DMS53 treated with DMSO at 0.1 percent for 48 hours (cell line): ENCODE measurements around the gene CAPN15.

Source experiments
- DNase-seq: peaks from one replicate; lab custom pipeline; 2025; ENCODE audit not compliant: unreplicated experiment; lab: John Stamatoyannopoulos, UW

Gene CAPN15

DNA sequence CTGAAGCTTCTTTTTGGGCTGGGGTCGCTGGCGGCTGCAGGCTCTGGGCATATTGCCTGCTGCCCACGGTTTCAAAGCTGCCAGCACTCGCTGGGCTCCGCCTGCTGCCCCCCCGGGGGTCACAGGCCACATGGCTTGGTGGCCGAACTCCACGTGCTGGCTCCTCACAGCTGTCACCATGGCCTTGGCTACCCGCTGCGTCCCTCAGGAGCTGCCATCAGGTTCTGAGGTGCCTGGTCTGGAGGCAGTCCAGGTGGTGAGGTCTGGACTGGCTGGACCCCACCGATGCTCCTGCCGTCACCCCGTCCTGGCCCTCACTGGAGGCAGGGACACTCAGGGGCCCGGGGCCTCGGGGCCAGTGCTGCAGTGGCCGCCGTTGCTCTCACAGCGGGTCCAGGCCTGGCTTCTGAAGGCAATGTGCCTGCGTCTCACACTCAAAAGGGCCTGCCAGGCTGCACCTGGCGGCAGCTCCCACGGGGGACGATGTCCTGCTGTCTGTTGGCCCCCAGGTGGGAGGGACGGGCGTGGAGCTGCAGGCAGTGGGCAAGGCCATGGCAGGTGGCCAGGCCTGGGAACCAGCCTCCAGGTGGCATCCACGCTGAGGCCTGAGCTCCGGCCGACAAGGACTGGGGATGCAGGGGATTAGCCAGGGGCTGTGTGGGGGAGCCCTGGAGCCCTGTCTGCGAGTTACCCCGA is 13.3 kb downstream of the CAPN15 start:
- DNase-seq: no peak

DNA sequence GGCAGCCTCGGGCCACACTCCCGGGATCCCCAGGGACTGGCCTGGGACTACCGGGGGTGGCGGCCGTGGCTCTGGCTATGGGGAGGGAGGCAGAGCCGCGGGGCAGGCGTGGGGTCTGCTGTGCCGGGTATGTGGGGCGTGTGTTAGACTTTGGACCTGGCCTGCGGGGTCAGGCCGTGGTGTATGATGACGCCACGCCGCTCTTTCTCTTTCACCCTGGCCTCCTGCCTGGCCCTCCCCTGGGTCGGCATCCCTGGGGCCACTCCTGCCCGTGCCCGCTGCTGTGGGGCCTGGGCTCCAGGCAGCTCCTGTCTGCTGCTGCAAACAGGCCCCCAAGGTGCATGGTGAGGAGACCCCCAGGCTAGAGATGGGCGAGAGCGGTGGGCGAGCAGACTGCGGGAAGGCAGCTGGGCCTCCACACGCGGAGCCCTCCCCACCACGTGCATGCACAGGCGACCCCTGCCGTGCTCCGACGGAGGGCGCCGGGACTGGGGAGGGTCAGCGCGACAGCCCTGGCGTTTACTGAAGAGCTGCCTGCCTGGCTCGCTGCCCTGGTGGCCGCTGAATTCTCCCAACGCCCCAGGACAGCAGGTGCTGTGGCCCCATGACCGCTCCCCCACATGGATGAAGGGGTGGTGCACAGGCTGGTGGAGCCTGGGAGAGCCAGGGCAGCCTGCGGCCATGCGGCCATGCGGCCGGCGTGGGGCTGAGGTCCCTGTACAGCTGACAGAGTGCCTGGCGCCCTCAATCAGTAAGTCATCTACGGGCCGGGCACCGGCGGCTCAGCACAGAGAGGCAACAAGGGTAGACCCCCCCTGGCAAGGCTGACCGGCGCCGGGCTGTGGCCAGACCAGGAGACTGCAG is 16.0 kb downstream of the CAPN15 start:
- DNase-seq: no peak

DNA sequence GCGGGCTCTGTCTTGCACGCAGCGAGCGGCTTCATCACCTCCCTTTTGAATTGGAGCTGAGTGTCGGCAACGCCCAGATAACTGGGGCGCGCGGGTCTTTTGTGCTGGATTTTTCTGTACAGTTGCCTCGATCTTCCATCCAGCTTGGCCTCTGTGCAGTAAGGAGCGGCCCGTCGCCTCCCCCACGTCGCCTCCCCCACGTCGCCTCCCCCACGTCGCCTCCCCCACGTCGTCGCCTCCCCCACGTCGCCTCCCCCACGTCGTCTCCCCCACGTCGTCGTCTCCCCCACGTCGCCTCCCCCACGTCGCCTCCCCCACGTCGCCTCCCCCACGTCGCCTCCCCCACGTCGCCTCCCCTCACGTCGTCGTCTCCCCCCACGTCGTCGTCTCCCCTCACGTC is 17.0 kb downstream of the CAPN15 start:
- no peak for DNase-seq

DNA sequence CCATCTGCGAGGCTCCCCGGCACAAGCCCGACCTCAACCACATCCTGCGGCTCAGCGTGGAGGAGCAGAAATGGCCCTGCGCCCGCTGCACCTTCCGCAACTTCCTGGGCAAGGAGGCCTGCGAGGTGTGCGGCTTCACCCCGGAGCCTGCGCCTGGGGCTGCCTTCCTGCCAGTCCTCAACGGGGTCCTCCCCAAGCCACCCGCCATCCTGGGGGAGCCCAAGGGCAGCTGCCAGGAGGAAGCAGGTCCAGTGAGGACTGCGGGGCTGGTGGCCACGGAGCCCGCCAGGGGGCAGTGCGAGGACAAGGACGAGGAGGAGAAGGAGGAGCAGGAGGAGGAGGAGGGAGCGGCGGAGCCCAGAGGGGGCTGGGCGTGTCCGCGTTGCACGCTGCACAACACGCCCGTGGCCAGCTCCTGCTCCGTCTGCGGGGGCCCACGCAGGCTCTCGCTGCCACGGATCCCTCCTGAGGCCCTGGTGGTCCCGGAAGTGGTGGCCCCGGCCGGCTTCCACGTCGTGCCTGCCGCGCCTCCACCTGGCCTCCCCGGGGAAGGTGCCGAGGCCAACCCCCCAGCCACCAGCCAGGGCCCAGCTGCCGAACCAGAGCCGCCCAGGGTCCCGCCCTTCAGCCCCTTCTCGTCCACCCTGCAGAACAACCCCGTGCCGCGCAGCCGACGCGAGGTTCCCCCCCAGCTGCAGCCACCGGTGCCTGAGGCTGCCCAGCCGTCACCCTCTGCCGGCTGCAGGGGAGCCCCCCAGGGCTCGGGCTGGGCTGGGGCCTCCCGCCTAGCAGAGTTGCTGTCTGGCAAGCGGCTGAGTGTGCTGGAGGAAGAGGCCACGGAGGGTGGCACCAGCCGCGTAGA is 19.6 kb downstream of the CAPN15 start:
- no peak for DNase-seq

DNA sequence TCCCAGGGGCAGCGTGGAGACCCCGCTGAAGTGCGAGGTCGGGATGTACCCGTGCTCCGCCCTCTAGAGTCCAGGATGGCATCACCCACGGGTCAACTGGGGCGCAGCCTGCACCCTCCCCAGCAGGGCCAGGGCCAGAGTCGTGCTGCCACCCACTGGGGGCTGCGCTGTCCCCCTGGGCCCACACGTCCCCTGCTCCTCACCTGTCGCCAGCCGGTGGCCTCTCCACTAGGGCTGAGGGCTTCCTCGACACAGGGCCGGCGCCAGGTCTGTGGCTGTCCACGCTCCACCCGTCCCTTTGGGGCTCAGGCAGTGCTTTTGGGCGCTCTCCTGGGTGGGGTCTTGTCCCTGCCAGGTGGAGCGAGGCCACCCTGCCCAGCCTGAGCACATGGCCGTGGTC is 21.1 kb downstream of the CAPN15 start:
- no peak for DNase-seq

DNA sequence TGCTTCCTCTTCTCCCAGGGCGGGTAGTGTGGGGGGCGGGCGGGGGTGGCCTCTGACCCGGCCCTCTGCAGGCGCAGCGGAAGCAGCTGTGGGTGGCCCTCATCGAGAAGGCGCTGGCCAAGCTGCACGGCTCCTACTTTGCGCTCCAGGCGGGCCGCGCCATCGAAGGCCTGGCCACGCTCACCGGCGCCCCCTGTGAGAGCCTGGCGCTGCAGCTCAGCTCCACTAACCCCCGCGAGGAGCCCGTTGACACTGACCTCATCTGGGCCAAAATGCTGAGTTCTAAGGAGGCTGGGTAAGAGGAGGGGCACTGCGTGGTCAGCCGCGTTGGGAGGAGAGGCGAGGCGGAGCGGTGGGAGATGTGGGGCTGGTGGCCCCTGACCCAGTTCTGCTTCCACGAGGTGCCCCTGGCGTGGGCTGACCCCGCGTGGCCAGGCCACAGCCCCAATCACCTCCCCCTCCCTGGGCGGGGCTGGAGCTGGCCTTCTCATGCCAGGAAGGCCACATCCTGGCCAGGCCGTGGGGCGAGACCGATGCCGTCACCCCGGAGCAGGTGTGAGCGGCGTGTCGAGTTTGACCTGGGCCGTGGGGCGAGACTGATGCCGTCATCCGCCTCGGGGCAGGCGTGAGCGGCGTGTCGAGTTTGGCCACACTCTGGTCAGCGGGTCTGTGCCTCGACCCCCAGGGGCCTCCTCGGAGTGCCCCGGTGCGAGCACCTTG is 22.2 kb downstream of the CAPN15 start:
- DNase-seq: no peak

DNA sequence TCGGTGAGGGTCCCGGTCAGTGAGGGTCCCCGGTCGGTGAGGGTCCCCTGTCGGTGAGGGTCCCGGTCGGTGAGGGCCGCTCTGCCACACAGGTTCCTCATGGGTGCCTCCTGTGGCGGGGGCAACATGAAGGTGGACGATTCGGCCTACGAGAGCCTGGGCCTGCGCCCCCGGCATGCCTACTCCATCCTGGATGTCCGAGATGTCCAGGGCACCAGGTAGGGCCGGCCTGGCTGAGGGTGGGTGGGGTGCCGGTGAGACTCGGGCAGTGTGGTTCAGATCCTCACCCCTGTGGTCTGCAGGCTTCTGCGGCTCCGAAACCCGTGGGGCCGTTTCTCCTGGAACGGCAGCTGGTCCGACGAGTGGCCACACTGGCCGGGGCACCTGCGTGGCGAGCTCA is 23.7 kb downstream of the CAPN15 start:
- no peak for DNase-seq

DNA sequence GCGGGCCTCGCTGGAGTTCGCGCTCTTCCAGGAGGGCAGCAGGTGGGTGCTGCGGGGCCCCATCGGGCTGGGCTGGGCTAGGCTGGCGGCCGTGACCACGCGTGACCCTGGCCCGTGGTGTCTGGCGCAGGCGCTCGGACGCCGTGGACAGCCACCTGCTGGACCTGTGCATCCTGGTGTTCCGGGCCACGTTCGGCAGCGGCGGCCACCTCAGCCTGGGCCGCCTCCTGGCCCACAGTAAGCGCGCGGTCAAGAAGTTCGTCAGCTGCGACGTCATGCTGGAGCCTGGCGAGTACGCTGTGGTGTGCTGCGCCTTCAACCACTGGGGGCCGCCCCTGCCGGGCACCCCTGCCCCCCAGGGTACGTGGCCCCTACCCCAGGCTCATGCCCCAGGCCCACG is 24.7 kb downstream of the CAPN15 start:
- no peak for DNase-seq

DNA sequence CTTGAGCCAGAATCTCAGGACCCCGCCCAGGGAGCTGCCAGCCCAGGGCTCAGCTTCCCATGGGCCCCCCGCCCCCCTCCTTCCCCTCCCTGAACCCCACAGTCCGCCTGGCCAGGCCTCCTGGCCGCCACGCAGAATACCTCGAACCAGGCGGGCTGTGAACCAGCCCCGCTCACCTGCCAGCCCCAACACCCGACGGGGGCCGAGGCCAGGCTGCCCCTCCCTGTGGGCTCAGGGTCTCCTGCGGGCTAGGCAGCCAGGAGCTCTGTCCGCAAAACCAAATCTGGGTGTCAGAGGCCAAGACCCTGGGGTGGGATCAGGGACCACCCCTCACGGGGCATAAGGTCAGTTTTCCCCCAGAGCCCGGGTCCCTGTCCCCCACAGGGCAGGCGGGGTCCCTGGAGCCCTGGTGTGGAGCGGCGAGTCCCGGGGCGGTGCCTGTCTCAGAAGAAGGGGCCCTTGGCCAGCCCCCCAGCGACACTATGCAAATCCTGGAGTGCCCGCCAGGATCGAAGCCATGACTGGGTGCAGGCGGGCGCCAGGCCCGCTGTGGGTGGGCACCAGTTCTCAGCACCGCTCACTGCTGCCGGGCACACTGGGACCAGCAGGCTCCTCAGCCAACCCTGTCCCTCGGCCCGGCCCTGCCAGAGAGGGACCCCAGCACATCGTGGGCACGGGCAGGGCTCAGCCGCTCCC is 26.2 kb downstream of the CAPN15 start:
- no peak for DNase-seq

DNA sequence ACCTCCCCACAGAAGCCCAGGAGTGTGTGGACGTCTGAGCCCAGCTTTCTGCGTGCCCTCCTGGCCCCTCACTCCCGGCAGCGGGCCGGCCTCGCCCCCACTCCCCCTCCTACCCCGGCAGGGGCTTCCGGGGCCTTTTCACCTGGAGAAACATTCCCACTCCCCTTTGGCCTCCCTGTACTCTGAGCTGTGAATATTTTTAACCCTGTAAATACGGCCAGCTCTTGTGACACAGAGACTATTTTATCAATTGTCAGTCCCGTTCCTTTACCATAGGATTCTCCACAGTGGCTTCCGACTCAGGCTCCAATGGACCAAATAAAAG is 26.7 kb downstream of the CAPN15 start:
- DNase-seq: no peak

DNA sequence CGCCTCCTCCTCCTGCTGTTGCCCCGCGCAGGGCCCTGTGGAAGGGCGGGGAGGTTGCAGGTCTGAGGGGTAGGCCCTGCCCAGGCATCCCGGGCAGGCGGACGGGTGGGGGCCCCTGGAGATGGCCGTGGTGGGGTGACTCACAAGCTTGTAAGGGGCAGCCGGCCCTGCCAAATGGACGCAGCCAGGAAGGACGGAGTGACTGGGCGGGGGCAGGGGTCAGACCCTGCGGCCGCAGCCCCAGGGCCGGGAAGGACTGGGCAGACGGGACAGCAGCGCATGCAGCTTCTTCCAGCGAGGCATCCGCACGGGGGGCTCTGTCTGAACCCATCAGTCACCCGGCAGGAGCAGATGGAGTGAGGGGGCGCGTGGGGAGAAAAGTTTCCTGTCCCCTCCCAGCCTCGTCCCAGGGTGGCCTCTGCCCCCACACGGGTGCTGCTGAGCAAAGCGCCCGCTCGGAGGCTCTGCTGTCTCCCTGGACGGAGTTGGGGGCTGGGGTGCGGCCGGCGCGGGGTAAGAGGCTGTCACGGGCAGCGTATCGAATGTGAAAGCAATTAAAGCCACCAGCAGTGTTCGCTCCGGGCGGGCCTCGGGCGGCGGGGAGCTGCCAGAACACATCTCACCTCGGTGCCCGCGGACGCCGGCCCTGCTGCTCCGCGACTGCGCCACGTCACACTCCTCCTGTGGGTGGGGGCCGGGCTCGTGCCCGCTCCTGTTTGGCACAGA is 27.3 kb downstream of the CAPN15 start:
- DNase-seq: no peak

DNA sequence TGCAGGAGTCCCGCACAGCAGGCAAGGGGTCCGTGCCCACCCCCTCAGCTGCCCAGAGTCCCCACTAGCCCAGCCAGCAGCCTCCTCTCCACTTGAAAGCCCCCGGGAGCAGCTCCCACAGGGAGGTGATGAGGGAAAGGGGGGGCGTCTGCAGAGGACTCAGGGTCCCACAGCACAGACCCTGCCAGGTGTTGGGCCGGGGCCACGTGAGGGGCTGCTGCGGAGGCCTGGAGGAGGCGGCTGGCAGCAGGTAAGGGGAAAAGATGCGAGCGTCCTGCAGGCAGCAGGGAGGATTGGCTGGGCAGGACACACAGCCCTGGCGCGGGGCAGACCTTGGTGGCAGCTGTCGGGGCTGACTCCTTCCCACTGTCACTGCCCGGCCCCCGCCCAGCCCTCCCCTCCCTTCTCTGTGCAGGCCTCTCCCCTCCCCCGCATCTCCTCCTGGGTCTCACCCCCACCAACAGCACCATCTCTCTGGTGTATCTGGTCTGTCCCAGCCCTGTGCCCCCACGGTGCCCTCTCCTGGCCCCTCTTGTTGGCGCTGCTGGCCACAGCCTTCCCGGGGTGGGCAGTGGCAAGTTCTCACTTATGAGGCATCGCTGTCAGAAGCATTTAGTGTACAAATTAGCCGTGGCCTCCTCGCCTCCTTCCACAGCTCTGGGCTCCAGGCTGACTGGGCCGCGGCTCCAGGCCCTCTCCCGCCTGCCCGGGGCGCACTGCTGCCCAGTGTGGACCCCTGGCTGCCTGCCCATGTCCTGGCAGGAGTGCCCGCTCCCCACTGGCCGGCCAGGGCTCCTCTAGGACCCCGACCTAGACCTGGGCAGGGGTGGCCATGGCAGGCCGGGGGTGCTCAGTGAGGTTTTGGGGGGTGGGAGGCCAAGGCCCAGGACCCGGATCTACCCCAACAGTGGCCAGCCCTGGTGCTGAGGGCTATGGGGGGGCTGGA is 28.3 kb downstream of the CAPN15 start:
- no peak for DNase-seq

DNA sequence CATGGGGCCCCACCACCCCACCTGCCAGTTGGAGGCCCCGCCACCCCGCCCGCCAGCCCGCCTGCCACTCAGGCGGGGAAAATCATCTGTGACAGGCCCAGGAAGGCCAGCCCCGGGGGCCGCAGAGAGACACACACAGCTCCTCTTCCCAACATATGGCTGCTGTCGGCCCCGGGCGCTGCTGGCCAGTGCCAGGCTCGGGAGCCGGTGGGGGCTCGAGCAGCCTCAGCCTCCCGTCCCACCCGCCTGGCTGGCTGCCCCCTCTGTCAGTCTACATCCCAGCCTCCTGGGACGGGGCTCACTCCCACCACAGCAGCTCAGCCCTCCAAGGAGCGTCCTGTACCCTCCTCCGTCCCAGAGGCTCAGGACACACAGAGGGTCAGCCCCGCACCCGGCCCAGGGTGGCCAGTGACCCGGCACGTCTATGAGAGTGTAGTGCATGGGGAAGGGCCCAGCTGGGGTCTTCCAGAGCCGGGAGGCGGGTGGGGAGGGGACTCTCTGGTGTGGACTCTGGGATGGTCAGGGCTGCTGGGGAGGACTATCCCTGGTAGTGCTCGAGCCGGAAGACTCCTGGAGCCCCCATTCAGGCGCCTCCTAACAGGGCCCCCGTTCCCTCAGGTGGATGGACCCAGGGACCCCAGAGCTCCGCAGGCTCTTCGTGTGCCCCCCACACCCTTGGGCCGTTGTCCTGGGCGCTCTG is 29.1 kb downstream of the CAPN15 start:
- DNase-seq: no peak

DNA sequence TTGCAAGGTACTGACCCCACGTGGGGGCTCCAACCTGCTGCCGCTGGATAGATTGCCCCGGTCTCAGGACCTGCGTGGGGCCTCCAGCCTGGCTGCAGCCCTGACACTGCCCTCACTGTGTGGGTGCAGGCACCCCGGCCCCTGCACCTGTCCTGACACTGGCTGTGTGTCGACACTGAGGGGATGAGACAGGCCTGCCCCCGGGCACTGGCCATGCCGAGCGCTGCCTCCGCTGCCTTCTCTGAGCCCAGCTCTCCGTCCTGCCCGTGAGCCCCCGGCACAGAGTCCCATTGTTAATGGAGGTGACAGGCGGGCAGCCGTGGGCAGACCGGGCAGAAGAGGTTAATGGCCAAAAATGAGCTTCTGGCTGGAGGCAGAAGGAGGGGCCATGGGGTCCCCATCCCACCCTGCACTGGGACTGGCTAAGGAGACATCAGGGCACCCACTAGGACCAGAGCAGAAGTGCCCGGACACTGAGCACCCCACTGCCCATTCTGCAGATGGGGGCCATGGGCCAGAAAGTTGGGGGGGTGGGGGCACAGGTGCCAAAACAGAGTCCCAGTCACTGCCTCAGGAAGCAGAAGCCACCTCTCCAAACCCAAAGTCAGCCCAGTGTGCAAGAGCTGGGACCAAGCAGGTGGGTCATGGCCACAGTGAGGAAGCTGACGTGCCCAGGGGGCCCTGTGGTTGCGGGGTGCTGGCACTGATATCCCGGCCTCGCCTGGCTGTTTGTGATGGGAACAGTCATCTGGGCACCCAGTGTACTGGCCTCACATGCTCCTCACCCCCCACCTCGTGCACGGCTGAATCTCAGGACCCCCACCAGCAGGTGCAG is 30.2 kb downstream of the CAPN15 start:
- no peak for DNase-seq

DNA sequence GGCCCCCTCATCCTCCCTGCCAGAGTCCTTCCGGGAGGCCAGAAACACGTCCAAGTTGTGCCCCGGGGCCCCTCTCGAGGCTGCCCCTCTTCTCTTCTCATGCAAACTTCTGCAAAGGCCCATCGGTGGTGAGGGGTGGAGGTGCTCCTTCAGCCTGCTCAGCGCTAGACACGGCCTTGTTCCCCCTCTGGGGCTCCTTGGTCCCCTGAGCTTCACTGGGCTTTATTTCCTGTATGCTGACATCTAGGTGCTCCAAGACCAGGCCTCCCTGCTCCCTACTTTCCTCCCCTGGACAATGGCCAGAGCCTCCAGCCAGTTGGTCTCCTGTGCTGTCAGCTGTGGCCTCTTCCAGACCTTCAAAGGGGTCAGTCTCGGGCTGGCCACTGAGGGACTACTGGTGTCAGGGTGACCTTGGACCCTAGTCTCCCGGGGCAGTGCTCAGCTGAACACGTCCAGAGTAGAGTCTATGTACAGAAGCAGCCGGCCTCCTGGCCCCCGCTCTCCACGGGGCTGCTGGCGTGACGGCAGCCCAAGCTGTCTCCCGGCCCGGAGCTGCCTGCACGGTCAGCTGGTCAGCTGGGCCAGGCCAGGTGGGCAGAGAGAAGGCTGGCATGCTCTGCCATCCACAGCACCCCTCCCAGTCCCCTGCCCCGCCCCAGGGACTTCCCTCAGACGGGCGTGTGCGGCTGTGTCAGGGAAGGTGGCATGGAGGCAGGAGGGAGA is 30.9 kb downstream of the CAPN15 start:
- DNase-seq: no peak

DNA sequence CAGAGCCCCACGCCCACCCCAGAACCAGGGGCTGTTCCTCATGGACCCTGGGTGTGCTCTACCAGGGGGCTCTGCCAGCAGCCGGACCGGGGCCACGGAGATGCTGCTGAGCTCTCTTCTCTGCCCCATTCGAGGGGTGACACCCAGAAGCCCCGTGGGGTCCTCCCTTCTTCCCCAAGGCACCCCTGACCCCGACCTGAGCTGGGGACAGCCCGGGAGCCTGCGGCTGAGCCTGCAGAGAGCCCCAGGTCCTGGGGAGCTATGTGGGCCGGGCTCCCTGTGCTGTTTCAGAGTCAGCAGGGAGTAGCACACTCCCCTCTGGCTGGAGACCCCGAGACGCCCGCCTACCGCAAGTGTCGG is 31.5 kb downstream of the CAPN15 start:
- DNase-seq: no peak
